NCI-H1694 treated with DMSO at 0.1 percent for 48 hours (cell line): ENCODE results near the gene CSF2RB.

Source experiments
- DNase-seq: peaks from one replicate; lab custom pipeline; 2025; lab: John Stamatoyannopoulos, UW

CSF2RB gene

DNA sequence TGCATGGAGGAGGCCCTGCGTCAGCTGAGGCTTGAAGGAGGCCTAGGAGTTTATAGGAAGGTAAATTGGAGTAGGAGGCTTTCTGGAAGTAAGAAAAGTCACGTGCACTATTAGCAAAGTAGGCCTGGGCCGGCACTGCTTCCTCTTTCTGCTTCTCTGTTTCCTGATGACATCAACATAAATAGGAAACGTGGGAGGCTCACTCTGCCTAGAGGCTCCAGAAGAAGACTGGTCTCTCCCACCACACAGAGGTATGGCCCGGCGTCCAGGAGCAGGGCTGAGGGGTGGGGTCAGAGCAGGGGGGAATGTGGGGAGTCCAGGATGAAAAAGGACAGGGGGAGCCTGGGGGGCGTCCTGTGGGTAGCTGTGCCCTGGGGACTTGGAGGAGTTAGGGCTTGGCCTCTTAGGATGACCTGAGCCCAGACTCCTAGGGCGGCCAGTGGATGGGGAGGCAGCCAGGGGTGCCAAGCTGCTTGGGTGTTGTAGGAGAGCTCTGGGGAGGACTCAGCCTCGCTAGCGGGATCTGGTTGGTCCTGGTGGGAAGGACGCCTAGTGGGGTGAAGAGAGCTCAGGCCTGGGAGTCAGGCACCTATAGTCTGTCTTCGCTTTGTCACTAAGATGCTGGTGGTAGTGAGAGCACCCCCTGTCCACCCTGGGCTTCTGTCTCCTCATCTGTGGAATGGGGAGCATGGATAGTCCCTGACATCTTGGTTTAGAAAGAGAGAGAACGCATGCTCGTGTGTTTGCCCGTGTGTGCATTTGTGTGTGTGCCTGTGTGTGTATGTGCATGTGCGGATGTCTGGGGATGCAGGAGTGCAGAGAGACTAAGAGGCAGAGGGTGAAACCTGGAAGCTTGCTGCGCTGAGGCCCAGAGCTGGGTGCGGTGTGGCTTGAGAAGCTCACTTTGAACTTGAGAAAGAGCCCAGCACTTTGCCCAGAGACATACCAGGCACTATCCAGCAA lies at the start of gene CSF2RB:
TSS of gene CSF2RB (plus strand) at position 202 of the 963 bp plus-strand sequence. CDS start 8,580 bp downstream, outside the sequence.
- DNase-seq, result no peak

DNA sequence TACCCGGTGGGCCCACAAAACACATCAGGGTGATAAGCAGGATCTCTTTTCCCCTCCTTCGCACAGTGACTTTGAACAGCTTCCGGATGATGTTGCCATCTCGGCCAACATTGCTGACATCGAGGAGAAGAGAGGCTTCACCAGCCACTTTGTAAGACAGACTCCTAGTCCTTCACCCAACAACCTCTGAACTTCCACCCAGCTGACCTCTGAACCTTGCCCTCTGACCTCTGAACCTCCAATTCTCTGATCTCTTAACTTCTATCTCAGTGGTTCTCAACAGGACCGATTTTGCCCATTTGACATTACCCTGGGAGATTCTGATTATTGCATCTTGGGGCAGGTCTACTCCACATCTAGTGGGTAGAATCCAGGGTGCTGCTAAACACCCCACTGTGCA lies 49.4 kb upstream of the CSF2RB start:
- no peak for DNase-seq

DNA sequence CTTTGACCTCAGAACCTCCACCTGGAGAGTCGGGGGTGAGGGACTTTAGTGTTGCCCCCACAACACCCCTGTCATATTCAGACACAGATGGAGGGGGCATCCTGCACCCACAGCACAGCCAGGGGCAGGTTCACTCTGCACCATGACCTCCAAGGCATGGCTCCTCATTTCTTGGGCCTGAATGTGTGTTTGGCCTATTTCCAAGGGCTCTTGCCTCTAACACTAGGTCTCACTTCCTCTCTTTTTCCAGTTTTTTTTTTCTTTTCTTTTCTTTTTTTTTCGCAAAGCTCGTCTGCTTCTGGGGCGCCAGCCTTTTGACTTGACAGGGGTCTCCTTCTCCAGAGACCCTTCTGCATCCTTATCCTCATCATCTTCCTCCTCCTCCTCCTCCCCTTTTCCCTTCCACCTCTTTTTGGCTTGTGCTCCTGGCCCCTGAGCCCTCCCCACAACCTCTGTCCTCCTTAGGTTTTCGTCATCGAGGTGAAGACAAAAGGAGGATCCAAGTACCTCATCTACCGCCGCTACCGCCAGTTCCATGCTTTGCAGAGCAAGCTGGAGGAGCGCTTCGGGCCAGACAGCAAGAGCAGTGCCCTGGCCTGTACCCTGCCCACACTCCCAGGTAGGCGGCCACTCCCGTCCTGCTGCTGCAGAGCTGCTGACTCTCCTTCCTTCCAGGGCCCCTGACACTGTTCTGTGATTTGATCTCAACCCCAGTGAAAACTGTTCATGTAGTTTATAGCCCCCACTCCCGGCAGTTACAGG lies 48.8 kb upstream of the CSF2RB start:
- no peak for DNase-seq

DNA sequence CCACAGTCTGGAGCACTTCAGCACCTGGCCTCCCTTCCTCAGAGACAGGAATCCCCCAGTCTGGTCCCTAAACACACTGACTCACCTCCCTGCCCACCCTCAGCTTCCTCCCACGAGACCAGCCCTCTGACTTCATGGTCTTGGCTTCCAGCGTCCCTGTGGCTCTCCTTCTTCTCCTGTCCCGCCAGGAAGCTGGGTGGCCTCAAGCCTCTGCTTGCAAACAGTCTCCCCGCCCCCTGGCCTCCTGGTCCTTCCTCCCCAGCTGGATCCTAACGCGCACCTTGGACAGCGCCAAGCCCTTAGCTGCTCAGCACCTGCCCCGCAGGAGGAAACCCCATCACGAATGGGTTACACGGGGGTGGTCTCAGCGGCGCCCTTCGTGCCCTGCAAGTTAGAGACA lies 48.1 kb upstream of the CSF2RB start:
- no peak for DNase-seq

DNA sequence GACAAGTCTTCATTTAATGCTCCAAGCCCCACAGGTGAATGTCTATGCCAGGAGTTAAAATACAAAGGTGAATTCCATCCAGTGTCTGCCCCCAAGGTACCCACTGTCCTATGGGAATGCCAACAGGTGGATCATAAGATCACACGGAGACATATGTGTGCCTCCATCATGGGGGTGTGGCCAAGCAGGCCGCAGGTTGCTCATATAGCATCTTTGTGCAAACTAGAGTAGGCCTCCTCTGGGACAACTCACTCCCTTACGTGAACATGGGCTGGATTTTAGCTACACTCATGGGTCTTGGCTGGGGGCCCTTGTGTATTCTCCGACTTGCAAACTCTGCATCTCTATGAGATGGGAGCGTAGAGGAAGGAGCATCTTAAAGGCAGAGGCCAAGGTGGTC lies 45.7 kb upstream of the CSF2RB start:
- no peak for DNase-seq

DNA sequence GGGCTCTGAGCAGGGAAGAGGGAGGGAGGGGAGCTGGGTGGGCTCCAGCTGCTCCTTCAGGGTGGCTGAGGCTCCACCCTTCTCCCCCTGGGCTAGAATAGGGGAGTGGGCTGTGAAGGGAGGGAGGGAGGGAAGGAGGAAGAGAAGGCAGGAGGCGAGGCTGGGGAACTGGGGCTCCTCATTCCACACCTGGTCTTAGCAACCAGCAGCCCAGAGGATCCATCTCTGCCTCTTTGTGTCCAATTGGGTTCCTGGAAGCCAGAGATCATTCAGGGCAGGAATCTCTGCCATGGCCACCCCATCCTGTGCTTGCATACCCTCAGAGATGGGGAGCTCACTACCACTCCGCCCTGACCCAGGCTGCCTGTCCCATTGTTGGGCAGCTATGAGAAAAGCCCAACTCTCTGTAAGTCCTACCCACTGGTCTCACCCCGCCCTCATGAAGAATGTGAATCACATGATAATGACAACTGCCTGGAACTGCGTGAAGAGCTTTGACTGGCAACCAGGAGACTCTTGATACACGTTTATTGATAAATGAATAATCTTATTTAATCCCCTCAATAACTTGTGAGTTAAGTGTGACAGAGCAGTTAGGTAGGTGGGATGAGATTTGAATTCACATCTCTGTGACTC lies 44.8 kb upstream of the CSF2RB start:
- no peak for DNase-seq

DNA sequence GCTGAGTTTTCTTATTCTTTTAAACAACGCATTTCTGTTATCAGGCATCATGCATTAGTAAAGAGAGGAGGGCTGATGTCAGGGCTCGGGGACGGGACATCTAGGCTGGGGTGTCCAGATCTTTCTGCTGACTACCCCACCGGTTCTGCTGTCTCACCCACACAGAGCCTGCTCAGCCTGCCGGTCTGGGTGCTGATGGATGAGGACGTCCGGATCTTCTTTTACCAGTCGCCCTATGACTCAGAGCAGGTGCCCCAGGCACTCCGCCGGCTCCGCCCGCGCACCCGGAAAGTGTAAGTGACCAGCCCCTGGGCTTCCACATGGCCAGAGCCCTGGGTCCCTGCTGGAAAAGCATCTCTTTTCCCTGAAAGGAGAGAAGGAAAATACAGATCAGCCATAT lies 43.2 kb upstream of the CSF2RB start:
- DNase-seq, result no peak

DNA sequence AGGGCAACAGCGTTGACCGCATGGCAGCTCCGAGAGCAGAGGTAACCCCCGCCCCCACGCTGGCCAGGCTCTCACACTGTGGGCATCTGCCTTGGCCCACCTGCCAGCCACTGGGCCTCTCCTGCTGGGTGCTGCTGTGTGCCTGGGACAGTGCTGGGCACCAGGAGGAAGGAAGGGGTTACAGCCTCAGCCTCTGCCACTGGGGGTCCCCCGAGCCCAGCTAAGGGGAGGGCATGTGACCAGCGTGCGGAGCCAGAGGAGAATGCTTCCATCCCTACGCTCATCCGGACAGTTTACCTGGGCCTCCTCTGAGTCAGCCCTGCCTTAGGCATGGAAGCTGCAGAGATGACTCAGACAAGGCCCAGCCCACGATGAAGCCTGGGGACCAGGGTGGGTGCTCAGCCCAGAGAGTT lies 41.8 kb upstream of the CSF2RB start:
- DNase-seq, result no peak

DNA sequence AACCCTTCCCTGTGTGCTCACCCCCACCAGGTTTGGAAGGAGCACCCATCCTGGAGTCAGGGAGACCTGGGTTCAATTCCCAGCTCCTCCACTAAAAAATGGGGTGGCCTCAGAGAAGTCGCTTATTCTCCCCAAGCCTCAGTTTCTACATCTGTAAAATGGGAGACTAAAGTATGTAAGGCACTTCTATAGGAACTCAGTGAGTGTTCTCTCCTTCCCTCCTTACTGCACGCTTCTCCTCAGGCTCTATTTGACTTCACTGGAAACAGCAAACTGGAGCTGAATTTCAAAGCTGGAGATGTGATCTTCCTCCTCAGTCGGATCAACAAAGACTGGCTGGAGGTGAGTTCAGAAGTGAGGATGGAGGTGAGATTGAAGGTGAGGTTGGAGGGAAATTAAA lies 41.3 kb upstream of the CSF2RB start:
- DNase-seq, result no peak

DNA sequence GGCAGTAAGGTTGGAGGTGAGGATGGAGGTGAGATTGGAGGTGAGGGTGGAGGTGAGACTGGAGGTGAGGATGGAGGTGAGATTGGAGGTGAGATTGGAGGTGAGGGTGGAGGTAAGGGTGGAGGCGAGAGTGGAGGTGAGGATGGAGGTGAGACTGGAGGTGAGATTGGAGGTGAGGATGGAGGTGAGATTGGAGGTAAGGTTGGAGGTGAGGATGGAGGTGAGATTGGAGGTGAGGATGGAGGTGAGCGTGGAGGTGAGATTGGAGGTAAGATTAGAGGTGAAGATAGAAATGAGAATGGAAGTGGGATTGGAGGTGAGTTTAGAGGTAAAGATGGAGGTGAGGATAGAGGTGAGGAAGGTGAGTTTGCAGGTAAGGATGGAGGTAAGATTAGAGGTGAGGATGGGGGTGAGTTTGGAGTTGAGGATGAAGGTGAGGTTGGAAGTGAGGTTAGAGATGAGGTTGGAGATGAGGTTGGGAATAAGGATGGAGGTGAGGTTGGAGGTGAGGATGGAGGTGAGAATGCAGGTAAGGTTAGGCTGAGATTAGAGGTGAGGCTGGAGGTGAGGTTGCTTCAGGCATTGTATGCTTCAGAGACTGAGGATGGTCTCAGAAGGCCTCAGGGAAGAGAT lies 40.4 kb upstream of the CSF2RB start:
- no peak for DNase-seq

DNA sequence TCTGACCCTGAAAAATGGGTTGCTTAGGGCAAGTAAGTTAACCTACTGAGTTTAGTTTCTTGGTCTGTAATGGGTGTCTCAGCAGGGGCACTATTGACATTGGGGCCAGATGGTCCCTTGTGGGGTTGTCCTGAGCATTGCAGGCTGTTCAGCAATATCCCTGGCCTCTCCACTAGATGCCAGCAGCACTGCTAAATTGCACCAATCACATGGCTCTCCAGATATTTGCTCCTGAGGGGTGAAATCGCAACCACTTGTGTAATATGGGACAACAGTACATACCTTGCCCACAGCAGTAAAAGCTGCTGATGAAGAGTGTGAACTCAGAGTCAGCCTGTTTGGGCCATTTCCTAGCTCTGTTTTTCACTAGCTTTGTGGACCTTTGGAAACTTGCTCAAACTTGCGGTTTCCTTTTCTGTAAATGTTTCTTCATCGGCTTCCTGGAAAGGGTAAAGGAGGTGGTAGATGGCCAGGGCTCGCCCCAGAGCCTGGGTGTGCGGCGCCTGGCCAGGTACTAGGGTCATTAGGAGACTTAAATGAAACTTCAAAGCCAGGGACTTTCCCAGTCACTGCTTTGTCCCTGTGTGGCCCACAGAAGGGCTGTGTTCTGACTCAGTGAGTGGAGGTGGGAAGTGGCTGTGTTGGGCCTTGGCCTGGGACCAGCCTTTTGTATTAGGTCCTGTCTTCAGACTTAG lies 39.7 kb upstream of the CSF2RB start:
- DNase-seq, result no peak

DNA sequence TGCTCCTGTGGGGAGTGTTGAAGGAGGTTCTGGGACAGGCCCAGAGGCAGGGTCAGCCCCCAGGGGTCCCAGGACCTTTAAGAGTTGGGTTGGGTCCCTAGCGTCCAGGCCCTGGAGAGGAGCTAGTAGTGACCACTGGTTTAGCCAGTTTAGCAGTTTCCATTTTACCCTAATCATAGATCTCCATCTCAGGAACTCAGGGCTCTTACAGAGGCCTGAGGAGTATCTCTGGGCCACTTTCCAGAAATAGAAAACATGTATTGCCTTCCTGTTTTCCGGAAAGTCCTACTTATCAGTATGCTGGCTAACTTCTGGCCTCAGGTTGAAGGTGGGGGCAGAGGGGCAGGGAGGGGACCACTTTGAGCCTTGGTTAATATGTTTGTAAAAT lies 39.1 kb upstream of the CSF2RB start:
- no peak for DNase-seq

DNA sequence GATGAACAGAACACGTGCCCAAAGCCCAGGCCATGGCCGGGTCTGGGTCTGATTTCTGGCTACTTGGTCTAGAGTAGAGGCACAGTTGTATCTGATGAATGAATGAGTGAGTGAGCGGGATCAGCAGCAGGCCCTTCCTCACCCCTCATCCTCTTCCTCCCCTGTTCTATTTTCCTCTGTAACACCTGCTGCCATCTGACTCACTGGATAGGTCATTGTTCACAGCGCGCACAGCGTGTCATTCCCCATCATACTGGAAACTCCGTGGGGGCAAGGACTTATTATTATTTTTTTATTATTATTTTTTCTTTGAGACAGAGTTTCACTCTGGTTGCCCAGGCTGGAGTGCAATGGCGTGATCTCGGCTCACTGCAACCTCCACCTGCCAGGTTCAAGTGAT lies 38.7 kb upstream of the CSF2RB start:
- no peak for DNase-seq

DNA sequence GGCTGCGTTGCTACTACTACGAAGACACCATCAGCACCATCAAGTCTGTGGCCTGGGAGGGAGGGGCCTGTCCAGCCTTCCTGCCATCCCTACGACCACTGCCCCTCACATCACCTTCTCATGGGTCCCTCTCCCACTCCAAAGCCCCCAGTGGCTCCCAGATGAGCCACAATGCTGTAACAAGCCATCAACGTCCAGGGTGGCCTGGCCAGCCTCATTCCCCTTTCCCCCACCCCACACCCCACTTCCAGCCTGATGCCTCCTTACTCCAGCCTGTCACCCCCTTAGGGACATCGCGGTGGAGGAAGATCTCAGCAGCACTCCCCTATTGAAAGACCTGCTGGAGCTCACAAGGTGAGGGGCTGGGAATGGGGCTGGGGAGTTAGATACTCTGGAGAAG lies 37.7 kb upstream of the CSF2RB start:
- no peak for DNase-seq

DNA sequence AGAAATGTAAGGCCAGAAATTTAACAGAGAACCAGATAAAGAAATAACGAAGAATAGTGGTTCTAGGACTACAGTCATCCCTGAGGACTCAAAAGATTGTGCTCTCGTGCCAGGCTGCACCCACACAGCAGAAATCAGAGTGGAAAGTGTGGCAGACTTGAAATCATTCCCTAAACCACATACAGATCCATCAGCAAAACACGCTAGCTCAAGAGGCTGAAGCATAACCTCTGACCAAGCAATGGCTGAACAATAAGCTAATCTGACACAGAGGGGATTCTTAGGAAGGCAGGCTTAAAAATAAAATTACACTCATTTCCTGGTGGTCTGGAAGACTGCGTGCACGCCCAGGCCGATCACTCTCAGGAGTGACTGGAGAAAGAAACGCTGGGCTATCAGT lies 33.7 kb upstream of the CSF2RB start:
- DNase-seq, result no peak

DNA sequence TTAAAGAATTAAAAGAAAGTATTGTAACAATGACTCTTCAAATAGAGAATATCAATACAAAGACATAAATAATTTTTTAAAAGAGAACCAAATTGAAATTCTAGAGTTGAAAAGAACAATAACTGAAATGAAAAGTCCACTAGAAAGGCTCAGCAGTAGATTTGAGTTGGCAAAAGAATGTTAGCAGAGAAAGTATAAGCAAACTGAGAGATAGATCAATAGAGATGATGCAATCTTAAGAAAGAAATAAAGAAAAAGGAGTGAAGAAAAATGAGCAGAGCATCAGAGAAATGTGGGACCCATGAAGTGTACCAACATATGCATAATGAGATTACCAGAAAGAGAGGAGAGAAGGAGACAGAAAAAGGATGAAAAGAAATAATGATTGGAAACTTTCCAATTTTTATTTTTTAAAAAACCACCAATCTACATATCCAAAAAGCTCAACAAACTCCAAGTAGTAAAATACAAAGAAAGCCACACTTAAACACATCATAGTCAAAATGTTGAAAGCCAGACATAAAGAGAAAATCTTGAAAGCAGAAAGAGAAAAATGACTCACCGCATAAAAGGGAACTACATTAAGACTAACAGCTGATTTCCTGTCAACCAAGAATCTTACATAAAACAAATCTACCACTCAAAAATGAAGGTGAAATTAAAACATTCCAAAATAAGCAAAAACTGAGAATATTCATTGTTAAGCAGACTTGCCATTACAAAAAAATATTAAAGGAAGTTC lies 31.8 kb upstream of the CSF2RB start:
- no peak for DNase-seq

DNA sequence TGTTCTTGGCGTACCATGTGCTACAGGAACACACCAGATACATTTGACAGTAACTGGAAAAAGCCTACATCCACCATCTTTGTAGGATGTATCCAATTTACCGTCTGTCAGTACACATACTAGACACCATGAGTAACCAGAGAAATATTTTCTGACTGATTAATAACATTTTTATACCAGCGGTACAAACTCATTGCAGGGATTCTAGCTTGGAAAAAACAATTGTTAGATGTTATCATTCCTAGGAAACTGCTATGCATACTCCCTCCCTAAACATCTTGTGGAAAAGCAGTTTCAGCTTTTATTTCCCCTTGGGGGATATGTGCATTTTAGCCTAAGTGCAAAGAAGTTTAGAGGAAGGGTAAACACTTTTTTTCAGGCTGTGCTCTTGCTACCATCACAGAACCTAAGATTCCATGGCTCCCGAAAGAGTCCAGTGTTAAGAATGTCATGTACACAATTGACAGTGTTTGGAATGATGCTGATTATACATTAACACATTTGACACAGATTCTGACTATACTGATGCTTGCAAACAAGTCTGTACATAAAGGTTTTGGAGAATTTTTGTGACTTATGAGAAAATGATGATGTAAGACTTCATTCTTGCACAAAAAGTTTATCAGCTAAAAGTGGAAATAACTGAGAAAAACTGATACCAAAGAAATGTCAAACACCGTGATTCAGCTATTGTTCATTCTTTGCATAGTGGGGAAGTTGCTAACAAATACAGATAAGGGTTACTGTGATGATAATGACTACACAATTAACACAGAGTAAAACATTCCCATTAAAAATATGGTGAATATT lies 28.9 kb upstream of the CSF2RB start:
- DNase-seq, result no peak

DNA sequence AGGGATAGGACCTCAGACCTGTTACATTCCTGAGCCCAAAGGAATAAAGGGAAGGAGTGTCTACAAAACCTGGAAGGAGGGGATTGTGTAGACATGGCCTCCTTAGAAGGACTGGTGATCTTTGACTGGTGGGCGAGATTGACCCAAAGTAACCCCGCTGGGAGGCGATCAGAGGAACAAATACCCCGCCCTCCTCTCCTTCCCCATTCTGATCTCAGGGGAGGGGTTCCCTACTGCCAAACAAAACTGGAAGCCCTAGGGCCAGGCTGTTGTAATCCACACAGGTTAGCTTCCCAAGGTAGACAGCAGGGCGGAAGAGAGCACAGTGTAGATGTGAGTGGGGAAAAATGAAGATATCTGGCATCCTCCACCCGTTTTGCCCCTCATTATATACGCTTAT lies 28.0 kb upstream of the CSF2RB start:
- no peak for DNase-seq

DNA sequence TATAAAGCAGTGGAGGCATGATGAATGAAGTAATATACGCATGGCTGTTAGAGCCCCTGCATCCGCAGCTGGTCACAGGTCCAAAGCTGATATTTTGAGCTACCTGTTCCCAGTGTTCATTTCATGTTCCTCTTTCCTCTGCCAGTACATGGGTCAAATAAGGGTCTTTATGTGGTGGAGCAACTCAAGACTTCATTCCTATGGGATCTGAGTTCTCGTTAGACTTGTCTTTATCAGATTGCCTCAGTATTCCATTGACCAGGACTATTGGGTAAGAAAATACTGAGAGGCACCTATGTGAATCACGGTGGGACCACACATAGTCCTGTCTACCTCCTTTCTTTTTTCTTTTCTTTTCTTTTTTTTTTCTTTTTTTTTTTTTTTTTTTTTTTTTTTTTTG lies 27.4 kb upstream of the CSF2RB start:
- DNase-seq, result no peak

DNA sequence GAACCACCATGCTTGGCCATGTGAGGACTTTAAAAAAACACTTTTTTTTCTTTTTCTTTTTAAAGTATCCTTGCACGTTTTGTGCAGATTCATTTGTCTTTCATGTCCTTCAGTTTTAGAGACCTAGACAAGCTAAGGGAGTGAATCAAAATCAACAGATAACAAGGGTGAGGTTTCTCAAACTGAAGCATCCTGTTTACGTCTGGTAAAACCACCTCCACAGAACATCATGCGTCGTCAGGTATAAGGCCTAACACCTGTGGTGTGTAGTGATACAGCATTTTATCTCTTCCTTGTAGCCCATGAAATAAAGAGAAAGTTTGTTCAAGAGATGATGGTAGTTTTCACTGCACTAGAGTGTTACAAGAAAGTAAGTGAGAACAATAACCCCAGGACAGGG lies 26.3 kb upstream of the CSF2RB start:
- DNase-seq, result no peak
